HEK293T (cell line): ENCODE measurements around the gene PIEZO2.

ENCODE experiments used
- CTCF ChIA-PET: fragments of 350-600 bp; formaldehyde crosslinking; extraction: SDS; loops from one replicate; lab custom pipeline; 2021; ENCODE audit warnings: antibody characterized with exemption, inconsistent platforms; lab: Yijun Ruan, JAX
- POLR2A ChIA-PET: fragments of 350-600 bp; formaldehyde crosslinking; extraction: SDS; loops from one replicate; lab custom pipeline; 2020; ENCODE audit warnings: antibody characterized with exemption, inconsistent platforms; lab: Yijun Ruan, JAX
- DNase-seq: peaks from one replicate; pipeline ENCODE4 v3.0.0; 2012; ENCODE audit warnings: mixed read lengths; ENCODE audit errors: extremely low spot score
- ARNT ChIP-seq: fragments of 450-650 bp; IDR thresholded peaks from 2 replicates; pipeline ENCODE4 v1.6.1; 2017; ENCODE audit warnings: mild to moderate bottlenecking
- BHLHE40 ChIP-seq: fragments of 450-650 bp; IDR thresholded peaks from 2 replicates; pipeline ENCODE4 v1.6.1; 2016; ENCODE audit warnings: mild to moderate bottlenecking, moderate library complexity, borderline replicate concordance
- CTBP1 ChIP-seq: fragments of 450-650 bp; IDR thresholded peaks from 2 replicates; pipeline ENCODE4 v1.6.1; 2016; ENCODE audit warnings: borderline replicate concordance
- ELF4 ChIP-seq: fragments of 450-650 bp; IDR thresholded peaks from 2 replicates; pipeline ENCODE4 v1.6.1; 2017; ENCODE audit warnings: antibody characterized with exemption
- FOXA1 ChIP-seq: fragments of 450-650 bp; IDR thresholded peaks from 2 replicates; pipeline ENCODE4 v1.6.1; 2016; ENCODE audit warnings: mild to moderate bottlenecking
- FOXK2 ChIP-seq: fragments of 450-650 bp; IDR thresholded peaks from 2 replicates; pipeline ENCODE4 v1.6.1; 2016; ENCODE audit warnings: mild to moderate bottlenecking
- FOXM1 ChIP-seq: fragments of 450-650 bp; IDR thresholded peaks from 2 replicates; pipeline ENCODE4 v1.6.1; 2017; ENCODE audit warnings: mild to moderate bottlenecking, borderline replicate concordance
- HDGF ChIP-seq: fragments of 450-650 bp; IDR thresholded peaks from 2 replicates; pipeline ENCODE4 v1.6.1; 2017; ENCODE audit warnings: antibody characterized with exemption, borderline replicate concordance
- L3MBTL2 ChIP-seq: fragments of 450-650 bp; conservative IDR thresholded peaks from 2 replicates; pipeline ENCODE4 v1.6.1; 2016; ENCODE audit warnings: mild to moderate bottlenecking
- LEF1 ChIP-seq: fragments of 450-650 bp; IDR thresholded peaks from 2 replicates; pipeline ENCODE4 v1.6.1; 2017; ENCODE audit warnings: mild to moderate bottlenecking, borderline replicate concordance
- NFRKB ChIP-seq: fragments of 450-650 bp; IDR thresholded peaks from 2 replicates; pipeline ENCODE4 v1.6.1; 2016; ENCODE audit warnings: mild to moderate bottlenecking, moderate library complexity
- PKNOX1 ChIP-seq: fragments of 450-650 bp; IDR thresholded peaks from 2 replicates; pipeline ENCODE4 v1.6.1; 2016
- SP1 ChIP-seq: fragments of 450-650 bp; IDR thresholded peaks from 2 replicates; pipeline ENCODE4 v1.6.1; 2017
- SUZ12 ChIP-seq: fragments of 450-650 bp; IDR thresholded peaks from 2 replicates; pipeline ENCODE4 v1.6.1; 2016; ENCODE audit warnings: mild to moderate bottlenecking
- TARDBP ChIP-seq: fragments of 450-650 bp; IDR thresholded peaks from 2 replicates; pipeline ENCODE4 v1.6.1; 2016
- ZNF384 ChIP-seq: fragments of 450-650 bp; IDR thresholded peaks from 2 replicates; pipeline ENCODE4 v1.6.1; 2016

PIEZO2 gene

GRCh38 chr18:10679557-10680270 is 469.7 kb downstream of the PIEZO2 start:
- ChIA-PET POLR2A (no interaction called here), CTCF (no interaction called here)
- no peak for TF ChIP-seq FOXA1
- no peak for DNase-seq

- TF ChIP-seq NFRKB, result no peak
- TF ChIP-seq SUZ12, result no peak
- no peak for TF ChIP-seq ELF4
- ChIA-PET POLR2A (no interaction called here), CTCF (no interaction called here)
- DNase-seq, result no peak
Measured at GRCh38 chr18:10671441-10671840, 477.9 kb downstream of the PIEZO2 start.

GRCh38 chr18:10670856-10671255 is 478.5 kb downstream of the PIEZO2 start:
- POLR2A ChIA-PET, result no interaction called here
- CTCF ChIA-PET, result no interaction called here
- TF ChIP-seq L3MBTL2, result no peak
- TF ChIP-seq HDGF, result no peak
- no peak for TF ChIP-seq SP1
- TF ChIP-seq SUZ12, result no peak
- TF ChIP-seq ZNF384, result no peak
- TF ChIP-seq FOXA1, result no peak
- no peak for DNase-seq

GRCh38 chr18:10669441-10670100 is 479.8 kb downstream of the PIEZO2 start:
- TF ChIP-seq ZNF384 (no peak), L3MBTL2 (no peak), PKNOX1 (no peak)
- ChIA-PET POLR2A (no interaction called here), CTCF (no interaction called here)
- DNase-seq, result no peak

GRCh38 chr18:10663750-10664149 is 485.6 kb downstream of the PIEZO2 start:
- no peak for DNase-seq
- ChIA-PET POLR2A (no interaction called here), CTCF (no interaction called here)
- TF ChIP-seq ELF4 (no peak), SUZ12 (no peak), FOXK2 (no peak), FOXA1 (no peak), SP1 (no peak), L3MBTL2 (no peak), HDGF (no peak)

GRCh38 chr18:10661317-10661716 is 488.1 kb downstream of the PIEZO2 start:
- POLR2A ChIA-PET, result no interaction called here
- no peak for TF ChIP-seq CTBP1
- no peak for TF ChIP-seq HDGF
- TF ChIP-seq L3MBTL2, result no peak
- no peak for TF ChIP-seq ELF4
- TF ChIP-seq PKNOX1, result no peak
- TF ChIP-seq FOXA1, result no peak
- TF ChIP-seq FOXM1, result no peak
- no peak for TF ChIP-seq LEF1
- no peak for TF ChIP-seq TARDBP
- no peak for TF ChIP-seq ARNT
- CTCF ChIA-PET, result no interaction called here
- no peak for DNase-seq

- POLR2A ChIA-PET, result no interaction called here
- CTCF ChIA-PET, result no interaction called here
- TF ChIP-seq L3MBTL2, result no peak
- no peak for TF ChIP-seq BHLHE40
- no peak for TF ChIP-seq FOXK2
- no peak for TF ChIP-seq NFRKB
- no peak for TF ChIP-seq ARNT
- TF ChIP-seq ZNF384, result no peak
- no peak for TF ChIP-seq HDGF
- TF ChIP-seq SP1, result no peak
- no peak for TF ChIP-seq TARDBP
- TF ChIP-seq LEF1, result no peak
- no peak for TF ChIP-seq ELF4
- no peak for TF ChIP-seq FOXM1
- TF ChIP-seq CTBP1, result no peak
- no peak for TF ChIP-seq SUZ12
- no peak for DNase-seq
Measured at GRCh38 chr18:10660179-10660884, 489.0 kb downstream of the PIEZO2 start.
